Measurements from ENCODE around the gene CNEP1R1.

The CNEP1R1 gene

GRCh38 chr16:50035468-50035992, 10.5 kb downstream of the CNEP1R1 start:
- DNase-seq (ENCODE audit: low read depth): no peak
- H3K4me3 ChIP-seq (ENCODE audit: low read length): no peak overlapping the region
- no peak for TF ChIP-seq CTCF (conservative IDR thresholded peaks at IDR 0.05; ENCODE audit: low read depth, low read length)

- DNase-seq (ENCODE audit: low read depth): no peak
- no peak for TF ChIP-seq CTCF (conservative IDR thresholded peaks at IDR 0.05; ENCODE audit: low read depth, low read length)
- no peak overlapping the region for H3K4me3 ChIP-seq (ENCODE audit: low read length)
Measured at GRCh38 chr16:50036426-50036825, 11.4 kb downstream of the CNEP1R1 start.

GRCh38 chr16:50037662-50038220, 12.7 kb downstream of the CNEP1R1 start:
- H3K4me3 ChIP-seq (ENCODE audit: low read length): no peak overlapping the region
- no peak for DNase-seq (ENCODE audit: low read depth)
- no peak for TF ChIP-seq CTCF (conservative IDR thresholded peaks at IDR 0.05; ENCODE audit: low read depth, low read length)

- TF ChIP-seq CTCF (conservative IDR thresholded peaks at IDR 0.05; ENCODE audit: low read depth, low read length): no peak
- H3K4me3 ChIP-seq (ENCODE audit: low read length): no peak overlapping the region
- no peak for DNase-seq (ENCODE audit: low read depth)
Measured at GRCh38 chr16:50038286-50038685, 13.3 kb downstream of the CNEP1R1 start.

DNA sequence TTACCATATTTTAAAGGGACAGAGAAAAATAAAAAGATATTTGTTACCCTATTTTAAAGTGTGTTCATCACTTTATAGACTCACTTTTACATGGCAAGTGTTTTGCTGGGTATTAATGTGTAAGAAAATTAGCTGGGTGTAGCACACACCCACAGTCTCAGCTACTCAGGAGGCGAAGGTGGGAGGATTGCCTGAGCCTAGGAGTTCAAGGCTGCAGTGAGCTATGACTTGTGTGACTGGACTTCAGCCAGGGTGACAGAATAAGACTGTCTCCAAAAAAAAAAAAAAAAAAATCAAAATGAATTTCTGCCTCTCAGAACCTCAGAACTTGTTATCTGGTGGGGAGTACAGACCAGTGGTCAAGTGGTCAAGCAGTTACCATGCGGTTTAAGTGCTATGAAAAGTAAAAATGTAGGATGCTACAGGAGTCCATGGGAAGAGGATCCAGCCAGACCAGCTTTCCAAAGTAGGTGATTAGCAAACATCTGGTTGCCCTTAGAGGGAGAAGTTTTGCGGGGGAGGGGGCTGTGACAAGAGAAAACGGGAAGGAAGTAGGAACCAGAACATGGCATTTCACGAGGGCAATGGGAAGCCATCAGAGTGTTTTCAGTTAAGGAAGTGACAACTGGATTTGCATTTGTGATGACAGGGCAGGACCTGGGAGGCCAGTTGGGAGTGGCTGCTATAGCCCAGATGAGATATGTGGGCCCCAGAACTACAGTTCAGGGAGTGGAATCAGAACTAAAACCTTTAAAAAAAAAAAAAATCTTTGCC, 13.9 kb downstream of the CNEP1R1 start:
- no peak overlapping the region for H3K4me3 ChIP-seq (ENCODE audit: low read length)
- TF ChIP-seq CTCF (conservative IDR thresholded peaks at IDR 0.05; ENCODE audit: low read depth, low read length): no peak
- no peak for DNase-seq (ENCODE audit: low read depth)

GRCh38 chr16:50040018-50040417, 15.0 kb downstream of the CNEP1R1 start:
- no peak for TF ChIP-seq CTCF (conservative IDR thresholded peaks at IDR 0.05; ENCODE audit: low read depth, low read length)

GRCh38 chr16:50040710-50041109, 15.7 kb downstream of the CNEP1R1 start:
- TF ChIP-seq CTCF (conservative IDR thresholded peaks at IDR 0.05; ENCODE audit: low read depth, low read length): no peak
- no peak overlapping the region for H3K4me3 ChIP-seq (ENCODE audit: low read length)
- DNase-seq (ENCODE audit: low read depth): no peak

More at GRCh38 chr16:50040018-50040417, 15.0 kb downstream of the CNEP1R1 start:
- DNase-seq (ENCODE audit: low read depth): no peak
- H3K4me3 ChIP-seq (ENCODE audit: low read length): no peak overlapping the region

Measured in retinal pigment epithelial cell (primary cell).